ENCODE results near the gene LRCH3.
A peak's percentile ranks its signal among the peaks of the same experiment; 100 is the strongest.
"Not testable (repeated sequence)": the region's sequence is repeated elsewhere in the genome, so short reads cannot be mapped to it uniquely, and the experiment has no call there.

LRCH3 gene

GRCh38 chr3:197887430-197888053 is 96.5 kb downstream of the LRCH3 start:
- not testable (repeated sequence) for FAIRE-seq

- FAIRE-seq: no peak
Observed at GRCh38 chr3:197888511-197888910, 97.5 kb downstream of the LRCH3 start.

DNA sequence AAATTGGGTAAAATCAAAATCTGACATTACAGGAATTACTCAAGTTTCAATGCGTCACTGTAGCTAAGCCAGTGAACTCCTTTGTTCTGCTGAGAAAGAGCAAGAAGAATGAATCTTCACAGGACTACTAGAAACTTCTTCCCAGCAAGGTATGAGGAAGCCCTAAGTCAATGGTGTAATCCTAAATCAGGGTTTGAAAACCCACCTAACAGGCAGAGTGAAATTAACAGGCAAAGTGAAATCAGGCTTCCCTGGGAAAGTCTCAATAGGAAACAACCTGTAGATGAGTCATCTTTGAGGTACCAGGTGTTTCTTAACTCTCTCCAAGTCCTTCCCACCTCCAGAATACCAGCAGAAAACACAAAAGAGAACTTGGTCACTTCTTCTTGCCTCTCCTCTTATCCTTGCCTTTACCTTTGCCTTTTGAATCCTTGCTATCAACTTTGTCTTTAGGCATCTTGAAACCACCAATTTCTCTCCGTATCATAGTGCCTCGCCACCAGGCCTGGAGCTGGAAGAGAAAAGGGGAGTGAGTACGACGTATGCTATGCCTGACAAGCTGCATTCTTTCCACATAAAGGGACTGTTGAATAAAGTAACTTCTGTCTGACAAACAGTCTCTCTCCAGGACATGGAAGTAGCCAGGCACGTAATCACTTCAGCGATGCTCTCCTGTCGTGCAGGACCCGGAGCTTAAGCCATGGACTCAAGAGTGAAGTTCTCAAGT is 98.3 kb downstream of the LRCH3 start:
- no peak for FAIRE-seq

DNA sequence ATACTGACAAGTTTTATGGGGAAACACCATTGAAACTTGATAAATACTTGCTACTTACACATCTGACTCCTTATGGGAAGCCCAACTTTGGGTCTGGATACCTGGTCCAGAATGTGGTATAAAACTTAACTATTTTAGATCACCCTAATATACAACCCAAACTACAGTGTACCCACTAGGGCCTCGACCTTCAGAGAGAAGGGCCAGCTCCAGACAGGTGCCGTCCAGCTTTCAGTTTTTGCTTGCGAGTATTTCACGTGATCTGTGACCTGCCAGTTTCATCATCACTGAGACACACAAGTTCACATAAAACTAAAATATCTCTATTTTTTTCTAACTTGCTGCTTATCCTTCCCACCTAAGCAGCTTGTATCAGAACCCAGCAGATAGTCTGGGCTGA is 99.6 kb downstream of the LRCH3 start:
- no peak for FAIRE-seq

DNA sequence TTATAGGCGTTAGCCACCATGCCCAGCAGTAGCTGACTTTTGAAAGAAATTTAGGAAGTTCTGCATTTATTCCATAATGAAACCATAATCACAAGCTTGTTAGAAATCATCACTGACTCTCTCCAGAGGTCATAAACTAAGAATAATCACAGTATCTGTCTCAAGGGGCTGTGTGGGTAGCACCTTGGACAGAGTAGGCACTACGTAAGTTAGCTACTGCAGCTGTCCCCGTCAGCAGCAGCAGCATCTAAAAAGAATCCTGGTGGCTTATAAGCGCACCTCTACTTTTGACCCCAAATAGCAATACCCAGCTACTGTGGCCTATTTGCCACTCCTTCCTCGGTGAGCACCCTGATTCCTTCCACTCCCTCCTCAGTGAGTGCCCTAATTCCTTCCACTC is 101.1 kb downstream of the LRCH3 start:
- no peak for FAIRE-seq

GRCh38 chr3:197896421-197896820 is 105.4 kb downstream of the LRCH3 start:
- no peak for FAIRE-seq

GRCh38 chr3:197899833-197900478 is 108.9 kb downstream of the LRCH3 start:
- FAIRE-seq: no peak

- no peak for FAIRE-seq
Observed at GRCh38 chr3:197901626-197902025, 110.6 kb downstream of the LRCH3 start.

DNA sequence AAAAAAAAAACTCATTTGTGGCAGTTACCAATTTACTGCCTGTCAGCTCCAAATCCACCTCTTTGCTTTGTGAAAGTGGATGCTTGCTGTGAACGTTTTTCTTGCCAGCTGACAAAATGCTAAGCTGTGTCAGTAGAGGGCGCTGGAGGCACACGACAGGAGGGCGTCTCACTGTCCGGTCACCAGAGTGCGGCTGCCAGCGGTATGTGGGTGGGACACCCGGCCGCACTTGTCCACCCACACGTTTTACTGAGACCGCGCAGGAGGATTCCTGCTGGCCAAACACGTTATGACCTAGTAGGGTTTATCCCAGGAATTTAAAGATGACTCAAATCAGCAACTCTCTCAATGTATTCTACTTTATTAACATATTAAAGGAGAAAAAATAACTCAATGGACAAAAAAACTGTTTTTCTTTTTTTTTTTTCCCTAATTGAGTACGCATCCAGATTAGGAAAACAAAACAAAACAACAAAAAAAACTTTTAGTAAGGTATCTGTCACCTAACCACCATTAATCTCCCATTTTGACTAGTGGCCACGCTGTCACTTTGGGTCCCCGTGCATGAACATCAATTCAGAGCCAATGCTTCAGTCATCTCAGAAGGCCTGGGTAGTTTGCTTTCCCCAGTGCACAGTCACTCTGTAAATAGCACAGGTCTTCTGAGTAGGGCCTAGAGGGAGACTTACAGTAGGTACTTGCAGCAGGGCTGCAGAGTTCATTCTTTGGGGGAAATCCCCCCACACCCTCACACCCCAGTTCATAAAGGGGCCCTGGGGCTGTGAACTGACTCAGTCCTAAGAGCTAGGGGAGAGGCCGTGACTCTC is 115.2 kb downstream of the LRCH3 start:
- FAIRE-seq: peak; percentile 39

- no peak for FAIRE-seq
Observed at GRCh38 chr3:197906850-197907187, 115.8 kb downstream of the LRCH3 start.

DNA sequence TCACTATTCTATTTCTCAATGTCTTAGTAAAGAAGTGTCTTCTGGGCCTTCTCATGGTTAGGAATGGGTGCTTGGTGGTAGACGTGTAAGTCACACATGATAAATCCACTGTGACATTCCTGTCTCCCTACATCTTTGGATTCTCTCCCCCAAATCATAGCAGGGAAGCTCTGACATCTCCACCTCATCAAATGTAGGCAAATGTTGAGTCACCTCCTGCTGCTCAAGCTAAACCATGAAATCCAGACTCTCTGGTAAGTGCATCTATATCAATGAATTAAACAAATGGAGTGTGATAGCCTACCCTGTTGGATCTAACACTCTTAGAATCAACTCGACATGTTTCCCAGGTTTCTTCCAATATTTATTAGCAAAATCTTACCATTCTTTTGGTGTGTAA is 116.1 kb downstream of the LRCH3 start:
- FAIRE-seq: no peak

DNA sequence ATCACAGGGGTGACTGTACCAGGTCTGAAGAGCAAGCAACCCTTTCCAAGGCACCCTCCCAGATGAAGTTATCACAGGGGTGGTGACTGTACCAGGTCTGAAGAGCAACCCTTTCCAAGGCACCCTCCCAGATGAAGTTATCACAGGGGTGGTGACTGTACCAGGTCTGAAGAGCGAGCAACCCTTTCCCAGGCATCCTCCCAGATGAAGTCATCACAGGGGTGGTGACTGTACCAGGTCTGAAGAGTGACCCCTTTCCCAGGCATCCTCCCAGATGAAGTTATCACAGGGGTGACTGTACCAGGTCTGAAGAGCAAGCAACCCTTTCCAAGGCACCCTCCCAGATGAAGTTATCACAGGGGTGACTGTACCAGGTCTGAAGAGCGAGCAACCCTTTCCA is 117.5 kb downstream of the LRCH3 start:
- FAIRE-seq: not testable (repeated sequence)

DNA sequence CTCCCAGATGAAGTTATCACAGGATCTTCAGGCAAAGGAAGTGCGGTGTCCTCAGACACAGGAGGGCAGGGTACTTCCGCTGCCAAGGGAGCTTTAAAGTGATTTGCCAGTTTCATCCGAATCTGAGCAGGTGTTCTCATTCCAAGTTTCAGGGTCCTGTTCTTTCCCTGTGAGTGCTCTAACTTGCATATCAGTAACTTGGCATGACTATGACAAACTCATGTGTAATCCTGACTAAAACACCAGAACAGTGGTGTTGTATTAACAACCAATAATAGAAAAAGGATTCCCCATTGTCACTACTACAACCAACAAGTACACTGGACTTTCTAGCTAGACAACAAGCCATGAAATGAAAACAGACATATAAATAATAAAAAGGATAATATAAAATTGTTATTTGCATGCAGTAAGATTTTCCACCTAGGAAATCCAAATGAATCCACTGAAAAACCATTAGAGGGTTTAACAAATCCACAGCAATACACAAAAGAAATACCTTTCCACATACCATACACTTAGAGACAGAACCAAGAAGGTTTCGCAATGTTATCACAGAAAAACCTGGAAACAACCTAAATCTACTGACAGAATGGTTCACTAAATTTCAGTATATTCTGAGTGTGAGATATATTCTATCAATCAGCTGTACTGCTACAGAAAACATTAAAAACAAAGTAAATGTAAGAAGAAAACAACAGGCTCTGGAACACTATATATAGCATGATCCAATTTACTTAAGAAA is 118.1 kb downstream of the LRCH3 start:
- FAIRE-seq: no peak

- FAIRE-seq: no peak
Observed at GRCh38 chr3:197912741-197913476, 121.9 kb downstream of the LRCH3 start.

GRCh38 chr3:197913641-197914380 is 122.8 kb downstream of the LRCH3 start:
- no peak for FAIRE-seq

GRCh38 chr3:197921429-197922275 is 130.6 kb downstream of the LRCH3 start:
- FAIRE-seq: not testable (repeated sequence)

GRCh38 chr3:197926418-197926817 is 135.4 kb downstream of the LRCH3 start:
- FAIRE-seq: no peak

- not testable (repeated sequence) for FAIRE-seq
Observed at GRCh38 chr3:197927578-197927977, 136.5 kb downstream of the LRCH3 start.

GRCh38 chr3:197936819-197937384 is 145.8 kb downstream of the LRCH3 start:
- FAIRE-seq: no peak

Measured in A204.1 (cell line).